MCF 10A (cell line): Measurements from ENCODE around the gene COL4A6. TPM values are rescaled to one million over a fixed set of nuclear protein-coding genes. Genes with fewer than 3 reads are reported as not detected.

Experiments
- BruUV-seq: library from RNA; stranded (reverse); fragments of 400-500 nt; replicated peaks from 2 replicates; lab custom pipeline; 2021; lab: Mats Ljungman, UMichigan
- CTCF ChIA-PET: fragments of 300-600 bp; sonication (Branson Sonifier 250); formaldehyde crosslinking; extraction: SDS; loops from one replicate; lab custom pipeline; 2021; ENCODE audit warnings: antibody characterized with exemption, inconsistent platforms; lab: Yijun Ruan, JAX
- POLR2A ChIA-PET: fragments of 300-600, 350-650 bp; sonication (Branson Sonifier 250); formaldehyde crosslinking; extraction: SDS; loops from one replicate; lab custom pipeline; 2020; ENCODE audit warnings: antibody characterized with exemption, inconsistent platforms; lab: Yijun Ruan, JAX
- DNase-seq: peaks from one replicate; pipeline ENCODE4 v3.0.0-alpha.2; 2018; ENCODE audit not compliant: unreplicated experiment
- H3K27ac Mint-ChIP-seq: one replicate; pipeline ENCODE4 v1.8.0; 2022; ENCODE audit warnings: mild to moderate bottlenecking, low read depth, mixed read lengths; ENCODE audit not compliant: unreplicated experiment
- H3K27me3 Mint-ChIP-seq: one replicate; pipeline ENCODE4 v1.8.0; 2022; ENCODE audit warnings: mixed read lengths; ENCODE audit not compliant: insufficient read depth, unreplicated experiment
- H3K36me3 Mint-ChIP-seq: one replicate; pipeline ENCODE4 v1.8.0; 2022; ENCODE audit warnings: mild to moderate bottlenecking, moderate library complexity, mixed read lengths; ENCODE audit not compliant: insufficient read depth, unreplicated experiment
- H3K4me1 Mint-ChIP-seq: one replicate; pipeline ENCODE4 v1.8.0; 2022; ENCODE audit warnings: mixed read lengths; ENCODE audit not compliant: insufficient read depth, unreplicated experiment
- H3K4me3 Mint-ChIP-seq: one replicate; pipeline ENCODE4 v1.8.0; 2022; ENCODE audit warnings: mild to moderate bottlenecking, moderate library complexity, mixed read lengths; ENCODE audit not compliant: unreplicated experiment
- H3K9me3 Mint-ChIP-seq: one replicate; pipeline ENCODE4 v1.8.0; 2022; ENCODE audit warnings: mixed read lengths; ENCODE audit not compliant: unreplicated experiment
- intact Hi-C: fragments of 100-400 bp; cut with micrococcal nuclease; formaldehyde crosslinking; loops from 2 replicates; pipeline ENCODE4 v1.14.1; 2022
- total RNA-seq: library from RNA; stranded (reverse); gene quantifications from 2 replicates; pipeline ENCODE4 v1.2.3, GENCODE V29; 2022
- TF ChIP-seq, protein P1 (sequence below): fragments of 200-600 bp; IDR thresholded peaks from one replicate; pipeline ENCODE4 v1.8.0; 2022; ENCODE audit warnings: antibody characterized with exemption, mild to moderate bottlenecking; ENCODE audit not compliant: unreplicated experiment

COL4A6 gene
- total RNA-seq, 1 experiment from 2014 or later: 58.3 TPM

DNA sequence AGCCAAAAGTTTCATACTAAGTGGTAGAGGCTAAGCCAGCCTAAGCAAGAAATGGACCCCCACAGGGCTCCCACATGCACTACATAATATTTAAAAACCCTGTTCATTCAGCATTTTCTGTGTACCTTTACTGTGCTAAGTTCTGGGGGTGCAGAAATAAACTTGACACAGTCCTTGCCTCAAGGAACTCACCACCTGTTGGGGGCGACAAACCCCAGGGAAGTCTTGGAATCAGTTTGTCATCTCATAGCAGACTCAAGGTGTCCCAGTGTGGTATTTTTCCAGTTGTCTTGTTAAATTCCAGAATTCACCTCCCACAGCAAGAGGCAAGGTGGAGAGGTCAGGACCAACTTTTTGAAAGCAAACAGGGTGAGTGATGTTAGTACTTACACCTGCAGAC, 303.5 kb downstream of the COL4A6 start:
- no peak overlapping the region for H3K4me3 Mint-ChIP-seq
- H3K27me3 Mint-ChIP-seq: peaks cover 52% of the 10 kb centered on the region
- intact Hi-C loops: no loop called here
- no peak for DNase-seq
- peaks cover 17% of the 10 kb centered on the region for H3K36me3 Mint-ChIP-seq
- ChIA-PET POLR2A (no interaction called here), CTCF (no interaction called here)
- TF ChIP-seq, protein P1, sequence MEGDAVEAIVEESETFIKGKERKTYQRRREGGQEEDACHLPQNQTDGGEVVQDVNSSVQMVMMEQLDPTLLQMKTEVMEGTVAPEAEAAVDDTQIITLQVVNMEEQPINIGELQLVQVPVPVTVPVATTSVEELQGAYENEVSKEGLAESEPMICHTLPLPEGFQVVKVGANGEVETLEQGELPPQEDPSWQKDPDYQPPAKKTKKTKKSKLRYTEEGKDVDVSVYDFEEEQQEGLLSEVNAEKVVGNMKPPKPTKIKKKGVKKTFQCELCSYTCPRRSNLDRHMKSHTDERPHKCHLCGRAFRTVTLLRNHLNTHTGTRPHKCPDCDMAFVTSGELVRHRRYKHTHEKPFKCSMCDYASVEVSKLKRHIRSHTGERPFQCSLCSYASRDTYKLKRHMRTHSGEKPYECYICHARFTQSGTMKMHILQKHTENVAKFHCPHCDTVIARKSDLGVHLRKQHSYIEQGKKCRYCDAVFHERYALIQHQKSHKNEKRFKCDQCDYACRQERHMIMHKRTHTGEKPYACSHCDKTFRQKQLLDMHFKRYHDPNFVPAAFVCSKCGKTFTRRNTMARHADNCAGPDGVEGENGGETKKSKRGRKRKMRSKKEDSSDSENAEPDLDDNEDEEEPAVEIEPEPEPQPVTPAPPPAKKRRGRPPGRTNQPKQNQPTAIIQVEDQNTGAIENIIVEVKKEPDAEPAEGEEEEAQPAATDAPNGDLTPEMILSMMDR: no peak
- no peaks in the 10 kb centered on the region for H3K4me1 Mint-ChIP-seq
- no peak overlapping the region for H3K27ac Mint-ChIP-seq
- no TSS peak for BruUV-seq
- H3K9me3 Mint-ChIP-seq: no peaks in the 10 kb centered on the region

DNA sequence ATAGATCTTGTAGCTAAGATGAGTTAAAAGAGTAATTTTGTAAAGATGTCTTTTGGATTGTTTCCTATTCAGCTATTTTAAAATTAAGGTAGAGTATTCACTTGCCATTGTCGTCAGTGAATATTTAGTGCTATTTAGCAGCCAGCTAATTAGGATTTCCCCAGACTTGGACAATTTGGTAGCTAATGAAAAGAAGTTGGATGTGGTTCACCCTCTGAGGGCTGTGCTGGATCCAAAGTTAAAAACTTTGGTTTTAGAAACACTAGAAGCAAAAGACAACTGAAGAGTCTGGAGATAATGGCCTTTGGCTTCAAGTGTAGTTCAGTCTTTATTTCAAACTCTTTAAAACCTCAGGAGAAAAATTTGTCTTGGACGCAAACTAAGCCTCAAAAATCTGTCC, 305.3 kb downstream of the COL4A6 start:
- Mint-ChIP-seq H3K27ac (no peak overlapping the region), H3K4me3 (no peak overlapping the region), H3K9me3 (no peaks in the 10 kb centered on the region), H3K36me3 (peaks cover 17% of the 10 kb centered on the region), H3K27me3 (peaks cover 43% of the 10 kb centered on the region), H3K4me1 (no peaks in the 10 kb centered on the region)
- no peak for DNase-seq
- intact Hi-C loops: no loop called here
- BruUV-seq: no TSS peak
- ChIA-PET CTCF (interaction anchor here (0.6 kb wide), 1 partner anchor 467 kb away, joined by 3 read pairs; no protein-coding TSS in a partner anchor), POLR2A (interaction anchor here (1.4 to 1.7 kb wide), 2 partner anchors 10 to 41 kb away, joined by 4 read pairs; partner anchors contain the start of genes ATG4A and PSMD10)
- TF ChIP-seq, protein P1: no peak

DNA sequence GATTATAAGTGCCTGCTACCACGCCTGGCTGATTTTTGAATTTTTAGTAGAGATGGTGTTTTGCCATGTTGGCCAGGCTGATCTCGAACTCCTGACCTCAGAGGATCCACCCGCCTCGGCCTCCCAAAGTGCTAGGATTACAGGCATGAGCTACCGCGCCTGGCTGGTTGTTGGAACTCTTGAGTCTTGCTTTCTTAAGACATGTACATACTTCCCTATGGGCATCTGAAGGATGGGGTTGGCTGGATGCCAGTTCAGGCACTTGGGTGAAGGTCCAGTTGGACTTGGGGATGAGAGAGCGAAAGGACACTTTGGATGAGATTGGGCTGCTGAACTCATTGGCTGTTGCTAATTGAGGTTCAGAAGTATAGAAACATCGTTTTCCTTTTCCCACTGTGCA, 306.2 kb downstream of the COL4A6 start:
- H3K27ac Mint-ChIP-seq: no peak overlapping the region
- ChIA-PET CTCF (no interaction called here), POLR2A (interaction anchor here (1.4 kb wide), 1 partner anchor 9 kb away, joined by 4 read pairs; no protein-coding TSS in a partner anchor)
- peaks cover 12% of the 10 kb centered on the region for H3K36me3 Mint-ChIP-seq
- DNase-seq: no peak
- intact Hi-C loops: no loop called here
- no peaks in the 10 kb centered on the region for H3K4me1 Mint-ChIP-seq
- no TSS peak for BruUV-seq
- H3K9me3 Mint-ChIP-seq: no peaks in the 10 kb centered on the region
- no peak overlapping the region for H3K4me3 Mint-ChIP-seq
- TF ChIP-seq, protein P1: no peak
- peaks cover 43% of the 10 kb centered on the region for H3K27me3 Mint-ChIP-seq

DNA sequence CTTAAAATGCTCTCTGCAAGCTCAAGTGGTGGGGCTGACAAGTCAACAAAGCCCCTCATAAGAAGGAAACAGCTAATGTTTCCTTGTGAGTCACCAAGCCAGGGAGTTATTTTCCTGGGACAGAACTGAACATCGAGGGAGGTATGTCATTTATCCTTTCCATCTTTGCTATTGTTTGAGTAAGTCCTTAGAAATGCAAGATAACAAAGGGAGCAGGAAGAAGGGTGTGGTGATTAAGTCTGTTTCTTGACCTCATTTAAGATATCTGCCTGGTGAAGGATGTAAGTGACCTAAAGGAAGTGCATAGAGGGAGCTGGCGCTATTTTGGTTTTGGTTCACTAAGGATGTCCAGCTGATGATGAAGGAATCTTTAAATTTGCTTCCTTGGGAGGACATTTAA, 306.8 kb downstream of the COL4A6 start:
- no TSS peak for BruUV-seq
- POLR2A ChIA-PET: no interaction called here
- Mint-ChIP-seq H3K4me1 (no peaks in the 10 kb centered on the region), H3K4me3 (no peak overlapping the region), H3K36me3 (peaks cover 14% of the 10 kb centered on the region), H3K9me3 (no peaks in the 10 kb centered on the region), H3K27ac (no peak overlapping the region), H3K27me3 (peaks cover 41% of the 10 kb centered on the region)
- CTCF ChIA-PET: interaction anchor here (0.7 kb wide), 1 partner anchor 10 kb away, joined by 3 read pairs; no protein-coding TSS in a partner anchor
- TF ChIP-seq, protein P1: no peak
- intact Hi-C loops: no loop called here
- no peak for DNase-seq
